ENCODE data around the gene SLC22A23. TPM values are rescaled to one million over a fixed set of nuclear protein-coding genes. Genes with fewer than 3 reads are reported as not detected.

Gene SLC22A23
- total RNA-seq, 2 experiments from 2014 or later = not detected

GRCh38 chr6:3233321-3233720 lies 223.5 kb downstream of the SLC22A23 start:
- POLR2A ChIA-PET = no interaction called here
- Histone ChIP-seq H3K4me3 (ENCODE audit: low read depth, low read length, poor library complexity, severe bottlenecking) (no peak overlapping the region), H2AFZ (ENCODE audit: low read length) (no peak overlapping the region), H3K9me2 (ENCODE audit: insufficient read depth, low read length) (no peaks in the 10 kb centered on the region), H3K27ac (ENCODE audit: low read depth, low read length, poor library complexity, severe bottlenecking) (no peak overlapping the region), H3K4me2 (ENCODE audit: low read length) (no peak overlapping the region), H4K20me1 (ENCODE audit: insufficient read depth, low read length) (no peaks in the 10 kb centered on the region), H3K4me1 (ENCODE audit: insufficient read depth, low read length, poor library complexity, severe bottlenecking) (peaks cover 35% of the 10 kb centered on the region), H3K79me2 (ENCODE audit: insufficient read depth, low read depth, low read length) (no peaks in the 10 kb centered on the region), H3K36me3 (ENCODE audit: insufficient read depth, low read length) (no peaks in the 10 kb centered on the region), H3K9me3 (ENCODE audit: low read length) (no peaks in the 10 kb centered on the region)
- CTCF ChIA-PET (ENCODE audit: unreplicated experiment) = no interaction called here
- no peak for TF ChIP-seq CTCF (conservative IDR thresholded peaks at IDR 0.05; ENCODE audit: low read length)
- no peak for TF ChIP-seq EZH2phosphoT487 (IDR thresholded peaks at IDR 0.05; ENCODE audit: borderline replicate concordance, low read depth, low read length)
- no peak for DNase-seq (ENCODE audit: low spot score)
- no TSS peak for BruUV-seq (replicated peaks)
- intact Hi-C loops (cut with micrococcal nuclease; ENCODE audit: unreplicated experiment) = loop anchor here (10.0 kb wide), 1 partner anchor 249 kb away; no protein-coding TSS in a partner anchor

- peaks cover 36% of the 10 kb centered on the region for H3K4me1 ChIP-seq (ENCODE audit: insufficient read depth, low read length, poor library complexity, severe bottlenecking)
- H3K4me3 ChIP-seq (ENCODE audit: low read depth, low read length, poor library complexity, severe bottlenecking) = no peak overlapping the region
- DNase-seq (ENCODE audit: low spot score) = no peak
- H3K27ac ChIP-seq (ENCODE audit: low read depth, low read length, poor library complexity, severe bottlenecking) = no peak overlapping the region
- no peaks in the 10 kb centered on the region for H3K36me3 ChIP-seq (ENCODE audit: insufficient read depth, low read length)
- no peaks in the 10 kb centered on the region for H3K9me3 ChIP-seq (ENCODE audit: low read length)
- no peaks in the 10 kb centered on the region for H4K20me1 ChIP-seq (ENCODE audit: insufficient read depth, low read length)
- no peak for TF ChIP-seq EZH2phosphoT487 (IDR thresholded peaks at IDR 0.05; ENCODE audit: borderline replicate concordance, low read depth, low read length)
- TF ChIP-seq CTCF (conservative IDR thresholded peaks at IDR 0.05; ENCODE audit: low read length) = no peak
- CTCF ChIA-PET (ENCODE audit: unreplicated experiment) = no interaction called here
- POLR2A ChIA-PET = interaction anchor here (0.6 kb wide), 1 partner anchor 79 kb away, joined by 4 read pairs; no protein-coding TSS in a partner anchor
- BruUV-seq (replicated peaks) = no TSS peak
- intact Hi-C loops (cut with micrococcal nuclease; ENCODE audit: unreplicated experiment) = loop anchor here (10.0 kb wide), 1 partner anchor 247 kb away; no protein-coding TSS in a partner anchor
- H3K4me2 ChIP-seq (ENCODE audit: low read length) = no peak overlapping the region
- H3K79me2 ChIP-seq (ENCODE audit: insufficient read depth, low read depth, low read length) = no peaks in the 10 kb centered on the region
- H2AFZ ChIP-seq (ENCODE audit: low read length) = no peak overlapping the region
- no peaks in the 10 kb centered on the region for H3K9me2 ChIP-seq (ENCODE audit: insufficient read depth, low read length)
Observed at GRCh38 chr6:3232017-3232945, 224.6 kb downstream of the SLC22A23 start.
